Measurements from ENCODE around the gene VPS13A. TPM values are rescaled to one million over a fixed set of nuclear protein-coding genes. Genes with fewer than 3 reads are reported as not detected.

Gene VPS13A
- total RNA-seq, 1 experiment from 2014 or later = 52.8 TPM

DNA sequence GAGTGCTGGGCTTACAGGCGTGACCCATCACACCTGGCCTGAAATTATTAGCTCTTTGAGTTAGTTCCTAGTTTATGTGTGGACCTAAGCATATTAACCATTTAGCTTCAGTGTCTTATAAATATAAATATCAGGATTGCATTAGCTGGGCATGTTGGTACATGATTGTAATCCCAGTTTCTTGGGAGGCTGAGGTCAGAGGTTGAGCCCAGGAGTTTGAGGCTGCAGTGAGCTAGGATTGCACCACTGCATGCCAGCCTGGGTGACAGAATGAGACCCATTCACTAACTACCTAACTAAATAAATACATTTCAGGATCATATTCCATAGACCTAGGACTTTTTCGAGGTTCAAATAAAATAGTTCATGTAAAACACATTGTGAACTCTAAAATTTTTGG lies 129.8 kb downstream of the VPS13A start (continued):
- TF ChIP-seq FOSL1 (IDR thresholded peaks at IDR 0.05; ENCODE audit: low read depth) (no peak), RAD21 (IDR thresholded peaks at IDR 0.05; ENCODE audit: low read depth) (no peak)

DNA sequence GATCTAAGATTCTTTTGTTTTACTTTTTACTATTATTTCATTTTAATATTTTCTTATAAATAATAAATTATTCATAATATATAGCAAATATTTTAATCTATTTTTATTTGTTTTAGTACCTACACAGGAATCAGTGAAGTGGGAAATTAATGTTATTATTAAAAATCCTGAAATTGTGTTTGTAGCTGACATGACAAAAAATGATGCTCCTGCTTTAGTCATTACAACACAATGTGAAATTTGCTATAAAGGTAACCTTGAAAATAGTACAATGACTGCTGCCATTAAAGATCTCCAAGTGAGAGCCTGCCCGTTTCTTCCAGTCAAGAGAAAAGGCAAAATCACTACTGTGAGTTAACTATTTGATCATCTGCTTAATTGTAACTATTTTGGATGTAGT lies 138.7 kb downstream of the VPS13A start:
- Histone ChIP-seq H3K79me2 (ENCODE audit: insufficient read depth, low read length) (no peaks in the 10 kb centered on the region), H3K27me3 (ENCODE audit: insufficient read depth, low read length) (no peaks in the 10 kb centered on the region), H3K4me3 (replicated peaks in 1 of 2; ENCODE audit: low read depth in 1 of 2, low read length in 2 of 2) (no peak overlapping the region), H3K9me3 (ENCODE audit: control insufficient read depth in 1 of 2, insufficient read depth in 1 of 2, low read depth in 1 of 2, low read length in 2 of 2) (no peaks in the 10 kb centered on the region), H3K4me1 (ENCODE audit: control insufficient read depth in 1 of 2, insufficient read depth in 2 of 2, low read length in 2 of 2) (no peaks in the 10 kb centered on the region), H3K4me2 (ENCODE audit: low read length) (no peak overlapping the region), H3K27ac (ENCODE audit: low read depth, low read length) (no peak overlapping the region), H2AFZ (ENCODE audit: low read depth, low read length, poor library complexity, severe bottlenecking) (no peak overlapping the region), H4K20me1 (ENCODE audit: insufficient read depth) (no peaks in the 10 kb centered on the region; the same call in 1 of the 2 replicates), H3K9me2 (ENCODE audit: insufficient read depth) (no peaks in the 10 kb centered on the region), H3K9ac (ENCODE audit: low read length) (no peak overlapping the region), H3K36me3 (ENCODE audit: control insufficient read depth in 1 of 2, insufficient read depth in 2 of 2, low read length in 2 of 2) (peaks cover 5 to 7% of the 10 kb centered on the region in 2 experiments; a peak in 3 of 4 replicates)
- ATAC-seq (no peak), DNase-seq (ENCODE audit: low read depth, low spot score) (no peak)
- intact Hi-C loops (cut with micrococcal nuclease) = no loop called here
- no TSS peak for BruUV-seq (replicated peaks)
- ChIA-PET RAD21 (ENCODE audit: low non-redundant PET in 1 of 2, low total read pairs in 2 of 2, uncharacterized antibody in 2 of 2, unreplicated experiment in 2 of 2) (interaction anchor here in 1 of 2 experiments (0.7 kb wide), 1 partner anchor 148 kb away, joined by 3 read pairs; no protein-coding TSS in a partner anchor), CTCF (no interaction called here), POLR2A (no interaction called here)
- TF ChIP-seq FOSL1 (IDR thresholded peaks at IDR 0.05; ENCODE audit: low read depth) (no peak), EZH2 (IDR thresholded peaks at IDR 0.05) (no peak), EGR1 (IDR thresholded peaks at IDR 0.05; ENCODE audit: low read depth) (no peak), CEBPB (IDR thresholded peaks at IDR 0.05; ENCODE audit: low read depth) (no peak), POLR2A (IDR thresholded peaks at IDR 0.05; ENCODE audit: borderline replicate concordance, extremely low read depth, insufficient read depth, insufficient read length) (no peak), JUND (IDR thresholded peaks at IDR 0.05) (no peak), YY1 (IDR thresholded peaks at IDR 0.05; ENCODE audit: extremely low read depth, insufficient replicate concordance, low read depth, low read length) (no peak), POLR2AphosphoS5 (IDR thresholded peaks at IDR 0.05; ENCODE audit: low read depth, low read length) (no peak), SP1 (IDR thresholded peaks at IDR 0.05; ENCODE audit: low read depth) (no peak), TCF7L2 (IDR thresholded peaks at IDR 0.05; ENCODE audit: borderline replicate concordance, extremely low read depth, insufficient read depth, insufficient read length) (no peak)
- TF ChIP-seq, protein P1, sequence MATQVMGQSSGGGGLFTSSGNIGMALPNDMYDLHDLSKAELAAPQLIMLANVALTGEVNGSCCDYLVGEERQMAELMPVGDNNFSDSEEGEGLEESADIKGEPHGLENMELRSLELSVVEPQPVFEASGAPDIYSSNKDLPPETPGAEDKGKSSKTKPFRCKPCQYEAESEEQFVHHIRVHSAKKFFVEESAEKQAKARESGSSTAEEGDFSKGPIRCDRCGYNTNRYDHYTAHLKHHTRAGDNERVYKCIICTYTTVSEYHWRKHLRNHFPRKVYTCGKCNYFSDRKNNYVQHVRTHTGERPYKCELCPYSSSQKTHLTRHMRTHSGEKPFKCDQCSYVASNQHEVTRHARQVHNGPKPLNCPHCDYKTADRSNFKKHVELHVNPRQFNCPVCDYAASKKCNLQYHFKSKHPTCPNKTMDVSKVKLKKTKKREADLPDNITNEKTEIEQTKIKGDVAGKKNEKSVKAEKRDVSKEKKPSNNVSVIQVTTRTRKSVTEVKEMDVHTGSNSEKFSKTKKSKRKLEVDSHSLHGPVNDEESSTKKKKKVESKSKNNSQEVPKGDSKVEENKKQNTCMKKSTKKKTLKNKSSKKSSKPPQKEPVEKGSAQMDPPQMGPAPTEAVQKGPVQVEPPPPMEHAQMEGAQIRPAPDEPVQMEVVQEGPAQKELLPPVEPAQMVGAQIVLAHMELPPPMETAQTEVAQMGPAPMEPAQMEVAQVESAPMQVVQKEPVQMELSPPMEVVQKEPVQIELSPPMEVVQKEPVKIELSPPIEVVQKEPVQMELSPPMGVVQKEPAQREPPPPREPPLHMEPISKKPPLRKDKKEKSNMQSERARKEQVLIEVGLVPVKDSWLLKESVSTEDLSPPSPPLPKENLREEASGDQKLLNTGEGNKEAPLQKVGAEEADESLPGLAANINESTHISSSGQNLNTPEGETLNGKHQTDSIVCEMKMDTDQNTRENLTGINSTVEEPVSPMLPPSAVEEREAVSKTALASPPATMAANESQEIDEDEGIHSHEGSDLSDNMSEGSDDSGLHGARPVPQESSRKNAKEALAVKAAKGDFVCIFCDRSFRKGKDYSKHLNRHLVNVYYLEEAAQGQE (IDR thresholded peaks at IDR 0.05; ENCODE audit: low read depth) = no peak
- TF ChIP-seq, protein P2, sequence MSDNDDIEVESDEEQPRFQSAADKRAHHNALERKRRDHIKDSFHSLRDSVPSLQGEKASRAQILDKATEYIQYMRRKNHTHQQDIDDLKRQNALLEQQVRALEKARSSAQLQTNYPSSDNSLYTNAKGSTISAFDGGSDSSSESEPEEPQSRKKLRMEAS (IDR thresholded peaks at IDR 0.05) = no peak
- TF ChIP-seq, protein P3, sequence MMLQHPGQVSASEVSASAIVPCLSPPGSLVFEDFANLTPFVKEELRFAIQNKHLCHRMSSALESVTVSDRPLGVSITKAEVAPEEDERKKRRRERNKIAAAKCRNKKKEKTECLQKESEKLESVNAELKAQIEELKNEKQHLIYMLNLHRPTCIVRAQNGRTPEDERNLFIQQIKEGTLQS (IDR thresholded peaks at IDR 0.05) = no peak
- TF ChIP-seq, protein P4, sequence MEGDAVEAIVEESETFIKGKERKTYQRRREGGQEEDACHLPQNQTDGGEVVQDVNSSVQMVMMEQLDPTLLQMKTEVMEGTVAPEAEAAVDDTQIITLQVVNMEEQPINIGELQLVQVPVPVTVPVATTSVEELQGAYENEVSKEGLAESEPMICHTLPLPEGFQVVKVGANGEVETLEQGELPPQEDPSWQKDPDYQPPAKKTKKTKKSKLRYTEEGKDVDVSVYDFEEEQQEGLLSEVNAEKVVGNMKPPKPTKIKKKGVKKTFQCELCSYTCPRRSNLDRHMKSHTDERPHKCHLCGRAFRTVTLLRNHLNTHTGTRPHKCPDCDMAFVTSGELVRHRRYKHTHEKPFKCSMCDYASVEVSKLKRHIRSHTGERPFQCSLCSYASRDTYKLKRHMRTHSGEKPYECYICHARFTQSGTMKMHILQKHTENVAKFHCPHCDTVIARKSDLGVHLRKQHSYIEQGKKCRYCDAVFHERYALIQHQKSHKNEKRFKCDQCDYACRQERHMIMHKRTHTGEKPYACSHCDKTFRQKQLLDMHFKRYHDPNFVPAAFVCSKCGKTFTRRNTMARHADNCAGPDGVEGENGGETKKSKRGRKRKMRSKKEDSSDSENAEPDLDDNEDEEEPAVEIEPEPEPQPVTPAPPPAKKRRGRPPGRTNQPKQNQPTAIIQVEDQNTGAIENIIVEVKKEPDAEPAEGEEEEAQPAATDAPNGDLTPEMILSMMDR (IDR thresholded peaks at IDR 0.05 in 2 of 3, conservative IDR thresholded peaks at IDR 0.05 in 1 of 3; ENCODE audit: borderline replicate concordance in 1 of 3, insufficient read depth in 1 of 3, low read depth in 2 of 3, low read length in 2 of 3) = no peak

All from HCT116 (cell line).